Keratinocyte (primary cell): ENCODE measurements around the gene NAT9. TPM values are rescaled to one million over a fixed set of nuclear protein-coding genes. Genes with fewer than 3 reads are reported as not detected.

Experiments used
- DNase-seq: peaks from one replicate; pipeline ENCODE4 v3.0.0-alpha.2; 2011; ENCODE audit warnings: low read depth, missing footprints, low spot score
- FAIRE-seq: peaks from 2 replicates; lab custom pipeline; 2011; peaks lifted over from hg19 to GRCh38; lab: Jason Lieb, UNC
- H2AFZ ChIP-seq: 2 replicates; pipeline ENCODE4 v1.6.0; 2012; ENCODE audit warnings: low read length, control low read depth, inconsistent platforms; ENCODE audit not compliant: control insufficient read depth
- H3K27ac ChIP-seq: 2 replicates; pipeline ENCODE4 v1.5.1; 2011; ENCODE audit warnings: low read length; ENCODE audit not compliant: control insufficient read depth, insufficient read depth
- H3K27me3 ChIP-seq: 3 replicates; pipeline ENCODE4 v1.6.0; 2011; ENCODE audit warnings: low read length; ENCODE audit not compliant: control insufficient read depth, insufficient read depth; ENCODE audit errors: extremely low read depth
- H3K36me3 ChIP-seq, 2 experiments: 2 replicates in 1 of 2; 3 replicates in 1 of 2; pipeline ENCODE4 v1.5.1; 2011; ENCODE audit warnings: low read length in 2 of 2, mild to moderate bottlenecking in 1 of 2; ENCODE audit not compliant: control insufficient read depth in 2 of 2, insufficient read depth in 2 of 2; ENCODE audit errors: extremely low read depth in 1 of 2
- H3K4me1 ChIP-seq: 3 replicates; pipeline ENCODE4 v1.5.1; 2011; ENCODE audit warnings: low read length; ENCODE audit not compliant: control insufficient read depth, insufficient read depth; ENCODE audit errors: extremely low read depth
- H3K4me2 ChIP-seq: 3 replicates; pipeline ENCODE4 v1.6.0; 2011; ENCODE audit warnings: low read depth, low read length; ENCODE audit not compliant: control insufficient read depth, insufficient read depth; ENCODE audit errors: extremely low read depth
- H3K4me3 ChIP-seq, 3 experiments: fragments of 200-600 bp in 1 of 3; sonication (generic) in 1 of 3; 2 replicates in 2 of 3; 3 replicates in 1 of 3; pipeline ENCODE4 v1.5.1; 2011 to 2016; ENCODE audit warnings: low read length in 3 of 3, mild to moderate bottlenecking in 3 of 3, control low read depth in 2 of 3, inconsistent platforms in 1 of 3, low read depth in 1 of 3, mixed read lengths in 1 of 3, mixed run types in 1 of 3, moderate library complexity in 1 of 3; ENCODE audit not compliant: control insufficient read depth in 2 of 3, insufficient read depth in 2 of 3; ENCODE audit errors: extremely low read depth in 1 of 3
- H3K79me2 ChIP-seq: 2 replicates; pipeline ENCODE4 v1.6.0; 2012; ENCODE audit warnings: low read length; ENCODE audit not compliant: control insufficient read depth, insufficient read depth
- H3K9ac ChIP-seq: 3 replicates; pipeline ENCODE4 v1.6.0; 2011; ENCODE audit warnings: low read length; ENCODE audit not compliant: control insufficient read depth, insufficient read depth; ENCODE audit errors: extremely low read depth
- H3K9me1 ChIP-seq: 3 replicates; pipeline ENCODE4 v1.6.0; 2011; ENCODE audit warnings: low read length; ENCODE audit not compliant: control insufficient read depth, insufficient read depth; ENCODE audit errors: extremely low read depth
- H3K9me3 ChIP-seq: 2 replicates; pipeline ENCODE4 v1.5.1; 2012; ENCODE audit warnings: low read depth, low read length; ENCODE audit not compliant: control insufficient read depth
- H4K20me1 ChIP-seq: 3 replicates; pipeline ENCODE4 v1.6.0; 2011; ENCODE audit warnings: low read length; ENCODE audit not compliant: control insufficient read depth, insufficient read depth; ENCODE audit errors: extremely low read depth
- EZH2 ChIP-seq: IDR thresholded peaks from one replicate; pipeline ENCODE4 v1.6.1; 2012; ENCODE audit warnings: inconsistent platforms, mild to moderate bottlenecking, low read length, moderate library complexity
- dilution Hi-C: fragments of 300-500 bp; cut with MboI; formaldehyde crosslinking; loops from one replicate; pipeline ENCODE4 v1.7.0; 2020; ENCODE audit warnings: low sequenced_read_pairs; ENCODE audit not compliant: extremely low pct_ligation_motif_present
- polyA plus RNA-seq, 5 experiments: library from polyadenylated mRNA; depleted of rRNA in 3 of 5; stranded (reverse) in 3 of 5; stranded (forward) in 1 of 5; unstranded in 1 of 5; fragments of >200 nt; gene quantifications; 1 replicate in 1 of 5; 2 replicates in 3 of 5; 3 replicates in 1 of 5; pipeline versions ENCODE4 v1.2.1 to v1.2.3, GENCODE V29; 2011 to 2012; ENCODE audit warnings: missing spikeins in 2 of 5, low read depth in 1 of 5, low replicate concordance in 1 of 5
- TF ChIP-seq, protein P1 (sequence below), 3 experiments: IDR thresholded peaks in 1 of 3; conservative IDR thresholded peaks in 1 of 3; optimal IDR thresholded peaks in 1 of 3; 2 replicates in 2 of 3; 3 replicates in 1 of 3; pipeline versions ENCODE3 to v1.5.1; 2011; ENCODE audit warnings: low read length in 3 of 3, mild to moderate bottlenecking in 3 of 3, moderate library complexity in 2 of 3, control low read depth in 1 of 3, inconsistent platforms in 1 of 3; ENCODE audit not compliant: insufficient read depth in 2 of 3; ENCODE audit errors: extremely low read depth in 1 of 3

Gene NAT9
- polyA plus RNA-seq, 1 donor (not counting 4 experiments of a cell fraction or from before 2014, with no cell fraction given) = 34.6 TPM

GRCh38 chr17:74723891-74724290 is 52.3 kb downstream of the NAT9 start:
- H3K4me3 ChIP-seq = no peak overlapping the region
- dilution Hi-C loops = no loop called here
- H3K4me2 ChIP-seq = no peak overlapping the region
- no peaks in the 10 kb centered on the region for H4K20me1 ChIP-seq
- H3K4me1 ChIP-seq = no peaks in the 10 kb centered on the region
- H3K36me3 ChIP-seq = no peaks in the 10 kb centered on the region
- no peak overlapping the region for H2AFZ ChIP-seq
- DNase-seq = no peak
- no peaks in the 10 kb centered on the region for H3K9me3 ChIP-seq
- TF ChIP-seq EZH2 = no peak
- TF ChIP-seq, protein P1, sequence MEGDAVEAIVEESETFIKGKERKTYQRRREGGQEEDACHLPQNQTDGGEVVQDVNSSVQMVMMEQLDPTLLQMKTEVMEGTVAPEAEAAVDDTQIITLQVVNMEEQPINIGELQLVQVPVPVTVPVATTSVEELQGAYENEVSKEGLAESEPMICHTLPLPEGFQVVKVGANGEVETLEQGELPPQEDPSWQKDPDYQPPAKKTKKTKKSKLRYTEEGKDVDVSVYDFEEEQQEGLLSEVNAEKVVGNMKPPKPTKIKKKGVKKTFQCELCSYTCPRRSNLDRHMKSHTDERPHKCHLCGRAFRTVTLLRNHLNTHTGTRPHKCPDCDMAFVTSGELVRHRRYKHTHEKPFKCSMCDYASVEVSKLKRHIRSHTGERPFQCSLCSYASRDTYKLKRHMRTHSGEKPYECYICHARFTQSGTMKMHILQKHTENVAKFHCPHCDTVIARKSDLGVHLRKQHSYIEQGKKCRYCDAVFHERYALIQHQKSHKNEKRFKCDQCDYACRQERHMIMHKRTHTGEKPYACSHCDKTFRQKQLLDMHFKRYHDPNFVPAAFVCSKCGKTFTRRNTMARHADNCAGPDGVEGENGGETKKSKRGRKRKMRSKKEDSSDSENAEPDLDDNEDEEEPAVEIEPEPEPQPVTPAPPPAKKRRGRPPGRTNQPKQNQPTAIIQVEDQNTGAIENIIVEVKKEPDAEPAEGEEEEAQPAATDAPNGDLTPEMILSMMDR (optimal IDR thresholded peaks at IDR 0.05 in 1 of 3, IDR thresholded peaks at IDR 0.05 in 1 of 3, conservative IDR thresholded peaks at IDR 0.05 in 1 of 3; ENCODE audit: extremely low read depth in 1 of 3, insufficient read depth in 2 of 3, low read length in 3 of 3) = no peak
- no peaks in the 10 kb centered on the region for H3K27me3 ChIP-seq
- H3K9ac ChIP-seq = no peak overlapping the region
- no peak overlapping the region for H3K27ac ChIP-seq
- no peaks in the 10 kb centered on the region for H3K79me2 ChIP-seq
- H3K9me1 ChIP-seq = no peaks in the 10 kb centered on the region
- no peak for FAIRE-seq

DNA sequence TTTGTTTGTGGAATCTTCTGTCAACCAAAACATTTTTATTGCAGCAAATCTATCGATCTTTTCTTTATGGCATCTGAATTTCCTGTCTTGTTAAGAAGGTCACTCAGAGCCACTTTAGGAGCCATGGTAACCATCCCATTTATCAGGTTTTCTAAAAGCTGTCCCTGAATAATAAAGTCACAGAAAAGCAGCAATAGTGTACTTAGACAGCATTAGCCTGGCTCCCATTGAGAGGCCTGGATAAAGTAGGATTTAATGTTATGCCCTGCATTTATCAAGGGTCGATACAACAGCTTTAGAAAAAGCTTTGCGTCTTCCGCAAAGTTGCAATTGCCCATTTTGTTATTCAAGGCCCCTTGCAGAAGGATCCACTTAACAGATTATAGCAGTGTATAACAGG is 53.4 kb downstream of the NAT9 start:
- no peak overlapping the region for H3K4me2 ChIP-seq

More for the DNA sequence above, 53.4 kb downstream of the NAT9 start:
- Histone ChIP-seq H3K36me3 (no peaks in the 10 kb centered on the region), H3K27me3 (no peaks in the 10 kb centered on the region), H3K9me1 (no peaks in the 10 kb centered on the region), H3K4me3 (no peak overlapping the region), H2AFZ (no peak overlapping the region), H3K4me1 (no peaks in the 10 kb centered on the region), H3K9ac (no peak overlapping the region), H3K79me2 (no peaks in the 10 kb centered on the region), H3K9me3 (no peaks in the 10 kb centered on the region), H3K27ac (no peak overlapping the region), H4K20me1 (no peaks in the 10 kb centered on the region)
- DNase-seq (no peak), FAIRE-seq (no peak)
- TF ChIP-seq EZH2 = no peak
- TF ChIP-seq, protein P1 (optimal IDR thresholded peaks at IDR 0.05 in 1 of 3, IDR thresholded peaks at IDR 0.05 in 1 of 3, conservative IDR thresholded peaks at IDR 0.05 in 1 of 3; ENCODE audit: extremely low read depth in 1 of 3, insufficient read depth in 2 of 3, low read length in 3 of 3) = no peak
- dilution Hi-C loops = no loop called here

Other genes starting within 250 kb of the NAT9 start
- not detected in 3 replicates for gene CD300LB, start 244.9 kb downstream of the NAT9 start, polyA plus RNA-seq
- gene CD300C, start 230.2 kb downstream of the NAT9 start, polyA plus RNA-seq = not detected in 3 replicates
- not detected in 3 replicates for gene CD300H, start 208.8 kb downstream of the NAT9 start, polyA plus RNA-seq
- not detected in 3 replicates for gene CD300LD, start 184.1 kb downstream of the NAT9 start, polyA plus RNA-seq
- gene CD300E, start 152.6 kb downstream of the NAT9 start, polyA plus RNA-seq = not detected in 3 replicates
- gene CD300LF, start 63.4 kb downstream of the NAT9 start, polyA plus RNA-seq = not detected in 3 replicates
- gene RAB37, start 39.1 kb downstream of the NAT9 start, polyA plus RNA-seq = 0.03 to 0.09 TPM (median 0.05 TPM) in 3 replicates
- 30.6 to 48.8 TPM (median 45.6 TPM) in 3 replicates for gene NHERF1, start 27.7 kb downstream of the NAT9 start, polyA plus RNA-seq
- gene GRIN2C, start 83.5 kb upstream of the NAT9 start, polyA plus RNA-seq = not detected in 3 replicates
- 9.3 to 18.8 TPM (median 12.0 TPM) in 3 replicates for gene FDXR, start 96.6 kb upstream of the NAT9 start, polyA plus RNA-seq
- 0.07 to 0.57 TPM in 2 of 3 replicates, not detected in the other for gene FADS6, start 117.3 kb upstream of the NAT9 start, polyA plus RNA-seq
- 0.03 to 1.3 TPM (median 0.34 TPM) in 3 replicates for gene USH1G, start 146.9 kb upstream of the NAT9 start, polyA plus RNA-seq
- gene OTOP2, start 147.9 kb upstream of the NAT9 start, polyA plus RNA-seq = 0.08 TPM in 1 of 3 replicates, not detected in the others
- gene OTOP3, start 159.6 kb upstream of the NAT9 start, polyA plus RNA-seq = 0.03 to 0.05 TPM in 2 of 3 replicates, not detected in the other
- 0.19 to 1.0 TPM (median 0.33 TPM) in 3 replicates for gene HID1, start 196.4 kb upstream of the NAT9 start, polyA plus RNA-seq
- 7.1 to 16.0 TPM (median 9.3 TPM) in 3 replicates for gene CDR2L, start 211.3 kb upstream of the NAT9 start, polyA plus RNA-seq
- 43.3 to 61.1 TPM (median 53.6 TPM) in 3 replicates for gene MRPL58, start 236.3 kb upstream of the NAT9 start, polyA plus RNA-seq